ENCODE data around the gene HLCS. TPM values are rescaled to one million over a fixed set of nuclear protein-coding genes. Genes with fewer than 3 reads are reported as not detected.

HLCS gene
- total and polyA plus RNA-seq, 2 donors (not counting 3 experiments of a cell fraction or from before 2014, with no cell fraction given): 6.7 to 17.2 TPM

DNA sequence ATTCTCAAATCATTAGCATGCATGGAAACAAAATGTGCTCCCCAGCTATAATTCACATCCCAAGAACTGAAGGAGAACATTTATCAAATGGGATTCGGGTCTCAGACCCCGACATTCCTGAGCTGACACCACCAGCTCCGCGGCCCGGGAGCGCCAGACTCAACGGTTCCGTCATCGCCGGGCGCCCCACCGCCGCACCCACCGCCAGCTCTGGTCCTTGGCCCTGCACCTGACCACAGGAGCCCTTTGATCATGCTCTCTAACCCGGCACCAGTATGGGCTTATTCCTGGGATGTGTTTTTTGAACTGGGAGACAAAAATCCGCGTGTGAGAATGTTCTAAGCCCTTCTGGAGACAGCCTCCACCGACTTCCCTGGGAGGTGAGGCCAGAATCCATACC, 43.6 kb downstream of the HLCS start:
- POLR2A ChIA-PET: no interaction called here
- no peaks in the 10 kb centered on the region for H3K4me1 ChIP-seq (ENCODE audit: control insufficient read depth, extremely low read depth, insufficient read depth, low read length)
- H3K9ac ChIP-seq (replicated peaks; ENCODE audit: extremely low read depth, insufficient read depth, low read length): no peak overlapping the region
- no peak overlapping the region for H3K4me3 ChIP-seq (replicated peaks in 1 of 3; ENCODE audit: insufficient read depth in 1 of 3, low read depth in 1 of 3, low read length in 3 of 3)
- CTCF ChIA-PET: interaction anchor here (1.5 to 3.4 kb wide), 2 partner anchors 176 to 292 kb away, joined by 7 to 12 read pairs; no protein-coding TSS in a partner anchor
- H3K9me3 ChIP-seq (replicated peaks; ENCODE audit: control insufficient read depth, insufficient read depth, low read length): no peaks in the 10 kb centered on the region
- intact Hi-C loops (cut with micrococcal nuclease): no loop called here
- H3K4me2 ChIP-seq (ENCODE audit: insufficient read depth, low read length): no peak overlapping the region
- DNase-seq (ENCODE audit: low read depth, low spot score): no peak
- H3K36me3 ChIP-seq (ENCODE audit: control insufficient read depth in 2 of 2, extremely low read depth in 1 of 2, insufficient read depth in 2 of 2, low read length in 2 of 2): no peaks in the 10 kb centered on the region
- H2AFZ ChIP-seq (ENCODE audit: low read depth, low read length): no peak overlapping the region
- TF ChIP-seq JUN (IDR thresholded peaks at IDR 0.05; ENCODE audit: borderline replicate concordance, insufficient read depth, insufficient read length, low read depth) (no peak), MYC (IDR thresholded peaks at IDR 0.05; ENCODE audit: low read depth, low read length) (no peak), GATA2 (IDR thresholded peaks at IDR 0.05; ENCODE audit: insufficient read depth, insufficient read length, low read depth, low read length) (no peak), POLR2AphosphoS5 (IDR thresholded peaks at IDR 0.05; ENCODE audit: insufficient read depth, low read depth, low read length) (no peak), FOS (IDR thresholded peaks at IDR 0.05; ENCODE audit: borderline replicate concordance, insufficient read depth, low read length) (no peak), EZH2 (IDR thresholded peaks at IDR 0.05; ENCODE audit: borderline replicate concordance, low read depth, low read length, severe bottlenecking) (no peak), POLR2A (IDR thresholded peaks at IDR 0.05; ENCODE audit: low read depth, low read length) (no peak)
- TF ChIP-seq, protein P1, sequence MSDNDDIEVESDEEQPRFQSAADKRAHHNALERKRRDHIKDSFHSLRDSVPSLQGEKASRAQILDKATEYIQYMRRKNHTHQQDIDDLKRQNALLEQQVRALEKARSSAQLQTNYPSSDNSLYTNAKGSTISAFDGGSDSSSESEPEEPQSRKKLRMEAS (IDR thresholded peaks at IDR 0.05; ENCODE audit: insufficient read depth, insufficient read length): no peak
- TF ChIP-seq, protein P2, sequence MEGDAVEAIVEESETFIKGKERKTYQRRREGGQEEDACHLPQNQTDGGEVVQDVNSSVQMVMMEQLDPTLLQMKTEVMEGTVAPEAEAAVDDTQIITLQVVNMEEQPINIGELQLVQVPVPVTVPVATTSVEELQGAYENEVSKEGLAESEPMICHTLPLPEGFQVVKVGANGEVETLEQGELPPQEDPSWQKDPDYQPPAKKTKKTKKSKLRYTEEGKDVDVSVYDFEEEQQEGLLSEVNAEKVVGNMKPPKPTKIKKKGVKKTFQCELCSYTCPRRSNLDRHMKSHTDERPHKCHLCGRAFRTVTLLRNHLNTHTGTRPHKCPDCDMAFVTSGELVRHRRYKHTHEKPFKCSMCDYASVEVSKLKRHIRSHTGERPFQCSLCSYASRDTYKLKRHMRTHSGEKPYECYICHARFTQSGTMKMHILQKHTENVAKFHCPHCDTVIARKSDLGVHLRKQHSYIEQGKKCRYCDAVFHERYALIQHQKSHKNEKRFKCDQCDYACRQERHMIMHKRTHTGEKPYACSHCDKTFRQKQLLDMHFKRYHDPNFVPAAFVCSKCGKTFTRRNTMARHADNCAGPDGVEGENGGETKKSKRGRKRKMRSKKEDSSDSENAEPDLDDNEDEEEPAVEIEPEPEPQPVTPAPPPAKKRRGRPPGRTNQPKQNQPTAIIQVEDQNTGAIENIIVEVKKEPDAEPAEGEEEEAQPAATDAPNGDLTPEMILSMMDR (IDR thresholded peaks at IDR 0.05; ENCODE audit: extremely low read depth in 1 of 2, insufficient read depth in 1 of 2, low read depth in 1 of 2, low read length in 2 of 2): no peak
- no peaks in the 10 kb centered on the region for H3K79me2 ChIP-seq (ENCODE audit: control insufficient read depth, insufficient read depth, low read length)
- no peaks in the 10 kb centered on the region for H3K9me1 ChIP-seq (replicated peaks; ENCODE audit: control insufficient read depth, extremely low read depth, insufficient read depth, low read length)
- no peak overlapping the region for H3K27ac ChIP-seq (ENCODE audit: insufficient read depth, low read depth, low read length)
- no peaks in the 10 kb centered on the region for H3K27me3 ChIP-seq (ENCODE audit: control insufficient read depth in 2 of 2, insufficient read depth in 2 of 2, low read length in 2 of 2)
- no peak for FAIRE-seq
- no TSS peak for BruUV-seq (replicated peaks)
- H4K20me1 ChIP-seq (replicated peaks; ENCODE audit: control insufficient read depth, extremely low read depth, insufficient read depth, low read length): no peaks in the 10 kb centered on the region
- dilution Hi-C loops (cut with MboI; ENCODE audit: extremely low pct_ligation_motif_present, low sequenced_read_pairs): no loop called here

All from endothelial cell of umbilical vein (primary cell).